ENCODE data around the gene C1orf116. TPM values are rescaled to one million over a fixed set of nuclear protein-coding genes. Genes with fewer than 3 reads are reported as not detected.
"Not testable (repeated sequence)": the region's sequence is repeated elsewhere in the genome, so short reads cannot be mapped to it uniquely, and the experiment has no call there.

Gene C1orf116
- total RNA-seq, 2 donors from 2014 or later = not detected

DNA sequence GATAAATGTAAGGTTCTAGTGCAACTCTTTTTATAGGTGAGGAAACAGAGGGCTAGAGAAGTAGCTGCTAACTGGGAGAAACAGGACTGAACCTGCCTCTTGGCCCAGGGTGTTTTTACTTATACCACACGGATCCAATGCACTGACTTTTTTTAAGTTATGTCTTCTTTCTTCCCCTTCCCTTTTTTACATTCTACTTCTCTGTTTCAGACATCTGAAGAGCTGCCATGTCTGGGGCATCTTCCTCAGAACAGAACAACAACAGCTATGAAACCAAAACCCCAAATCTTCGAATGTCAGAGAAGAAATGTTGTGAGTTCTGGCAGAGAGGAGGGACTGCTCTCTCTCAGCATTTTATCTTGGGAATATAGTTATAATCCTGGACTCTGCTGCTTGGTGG is 21.9 kb upstream of the C1orf116 start:
- no peaks in the 10 kb centered on the region for H3K27me3 Mint-ChIP-seq
- peaks cover 24 to 30% of the 10 kb centered on the region in 2 donors for H3K4me1 Mint-ChIP-seq (ENCODE audit: low read depth in 2 of 2)
- peak overlapping the region; percentile 13 for H3K4me3 Mint-ChIP-seq
- H3K27ac Mint-ChIP-seq = no peak overlapping the region
- no peak for ATAC-seq
- no peaks in the 10 kb centered on the region for H3K9me3 Mint-ChIP-seq
- H3K36me3 Mint-ChIP-seq = peaks cover 5% of the 10 kb centered on the region
- DNase-seq (ENCODE audit: low spot score) = no peak

DNA sequence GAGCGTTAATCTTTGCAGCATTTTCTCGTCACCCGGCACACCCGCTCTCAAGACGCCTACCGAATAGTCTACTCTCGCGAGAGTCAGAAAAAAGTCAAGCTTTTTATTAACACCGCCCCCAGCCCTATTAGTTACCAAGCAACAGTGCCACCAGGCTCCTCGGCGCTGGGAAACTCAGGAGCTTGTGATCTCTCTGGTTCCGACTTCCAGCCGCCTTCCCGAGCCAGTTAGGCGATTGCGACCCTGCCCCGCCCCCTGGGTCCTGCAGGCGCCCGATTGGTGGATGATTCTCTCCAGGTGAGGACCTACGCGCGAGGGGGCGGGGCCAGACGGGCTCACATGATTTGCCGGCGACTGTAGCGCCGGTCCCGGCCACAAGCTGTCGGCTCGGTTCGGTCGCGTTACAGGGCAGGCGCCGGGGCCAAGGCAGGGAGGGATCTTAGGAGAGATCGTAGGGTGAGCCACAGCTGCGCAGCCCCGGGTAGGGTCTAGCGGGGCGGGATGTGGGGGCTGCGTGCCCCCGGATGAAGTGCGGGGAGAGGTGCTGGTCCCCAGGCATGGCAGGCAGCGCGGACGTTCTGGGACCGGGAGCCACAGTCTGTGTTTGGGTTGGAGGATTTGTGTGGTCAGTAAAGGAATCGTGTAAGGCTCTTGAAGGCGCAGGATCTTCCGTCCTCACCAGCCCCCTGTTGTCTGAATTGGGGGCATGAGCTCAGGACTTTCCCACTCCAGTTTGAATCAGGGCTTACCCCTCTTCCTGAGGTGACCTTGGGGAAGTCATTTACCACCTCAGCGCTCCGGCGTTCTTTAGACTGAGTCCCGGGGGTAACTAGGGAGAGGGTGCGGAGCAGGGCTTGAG is 20.6 kb upstream of the C1orf116 start, which contains the start of gene PFKFB2:
Gene PFKFB2 (plus strand): TSS at position 365 of the 859 bp plus-strand sequence. CDS start 1,443 bp downstream, outside the sequence.
- Mint-ChIP-seq H3K4me3 (peak within 1 kb of the TSS; percentile 100), H3K9me3 (no peaks in the 10 kb centered on the region), H3K4me1 (ENCODE audit: low read depth in 2 of 2) (peaks cover 29 to 33% of the 10 kb centered on the region in 2 donors), H3K27me3 (no peaks in the 10 kb centered on the region), H3K36me3 (peaks cover 5% of the 10 kb centered on the region), H3K27ac (peak within 1 kb of the TSS; percentile 68 to 92)
- DNase-seq (ENCODE audit: low spot score) = peak; percentile 94
- ATAC-seq = peak; percentile 90 to 93

DNA sequence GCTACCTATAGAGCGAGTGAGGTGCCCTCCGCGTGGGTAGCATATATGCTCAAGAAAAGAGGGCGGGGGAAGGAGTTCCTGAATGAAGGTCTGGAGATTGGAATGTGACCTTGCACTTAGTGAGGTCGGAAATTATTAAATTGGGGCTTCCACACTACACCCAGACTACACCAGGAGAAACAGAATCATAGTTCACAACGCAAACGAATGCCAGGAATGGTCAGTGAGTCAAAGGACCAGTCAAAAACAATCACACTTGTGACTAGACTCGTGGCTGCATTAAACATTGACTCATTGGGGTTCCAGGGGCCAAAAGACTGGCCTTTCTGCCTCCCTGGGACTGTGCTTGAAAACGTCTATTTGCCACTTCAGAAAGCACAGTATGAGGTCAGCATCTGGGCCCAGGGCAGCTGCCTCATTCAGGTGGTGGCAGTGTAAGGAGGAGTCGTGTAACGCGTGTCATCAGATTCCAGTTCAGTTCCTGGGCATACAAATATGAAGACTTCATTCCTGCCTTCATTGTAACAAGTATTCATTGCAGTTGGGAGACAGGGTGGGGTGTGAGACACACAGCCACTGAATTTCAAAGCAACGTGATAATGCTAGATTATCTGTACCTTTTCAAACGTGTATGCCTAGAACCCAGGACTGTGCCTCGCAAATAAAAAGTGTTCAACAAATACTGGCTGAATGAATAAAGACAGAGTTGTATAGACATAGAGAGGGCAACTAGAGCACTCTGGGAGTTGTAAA is 18.8 kb upstream of the C1orf116 start, which contains the start of gene YOD1:
Gene YOD1 (minus strand): TSS at position 18 of the 753 bp plus-strand sequence. CDS start 178 bp downstream, outside the sequence.
- Mint-ChIP-seq H3K4me1 (ENCODE audit: low read depth in 2 of 2) (peaks cover 32 to 33% of the 10 kb centered on the region in 2 donors), H3K36me3 (peaks cover 10% of the 10 kb centered on the region), H3K9me3 (no peaks in the 10 kb centered on the region)

GRCh38 chr1:207050480-207051190 is 18.1 kb upstream of the C1orf116 start:
- Mint-ChIP-seq H3K27me3 (no peaks in the 10 kb centered on the region), H3K9me3 (no peaks in the 10 kb centered on the region), H3K36me3 (peaks cover 14% of the 10 kb centered on the region), H3K4me1 (ENCODE audit: low read depth in 2 of 2) (peaks cover 32 to 36% of the 10 kb centered on the region in 2 donors), H3K27ac (peak overlapping the region; percentile 91 to 99), H3K4me3 (peak overlapping the region; percentile 100)
- DNase-seq (ENCODE audit: low spot score) = peak; percentile 91
- ATAC-seq = peak; percentile 75 to 82

More for the DNA sequence above, 18.8 kb upstream of the C1orf116 start, which contains the start of gene YOD1:
- peak within 1 kb of the TSS; percentile 100 for H3K4me3 Mint-ChIP-seq
- H3K27me3 Mint-ChIP-seq = no peaks in the 10 kb centered on the region
- DNase-seq (ENCODE audit: low spot score) (no peak), ATAC-seq (no peak)
- peak within 1 kb of the TSS; percentile 91 to 99 for H3K27ac Mint-ChIP-seq

DNA sequence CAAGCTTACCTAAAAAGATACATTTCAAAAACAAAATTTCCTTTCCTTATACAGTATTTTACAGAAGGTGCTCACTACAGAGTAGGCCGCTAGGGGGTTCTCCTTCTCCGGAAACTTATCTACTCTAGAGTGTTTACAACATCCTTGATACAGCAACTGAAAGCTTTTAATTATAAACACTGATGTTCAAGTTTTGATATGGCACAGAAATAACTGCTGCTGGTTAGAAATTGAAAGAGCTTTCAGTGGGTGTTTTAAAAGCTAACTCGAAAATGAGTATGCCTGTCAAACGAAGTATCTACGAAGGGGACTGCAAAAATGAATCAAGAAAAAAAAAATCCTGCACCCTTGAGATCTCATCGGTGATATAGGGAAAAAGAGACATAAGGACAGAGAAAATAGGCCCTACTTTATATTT is 17.4 kb upstream of the C1orf116 start:
- peak in 1 of 2 donors; percentile 56 for ATAC-seq
- Mint-ChIP-seq H3K4me1 (ENCODE audit: low read depth in 2 of 2) (peaks cover 32 to 39% of the 10 kb centered on the region in 2 donors), H3K4me3 (peak overlapping the region; percentile 100), H3K27me3 (no peaks in the 10 kb centered on the region), H3K36me3 (peaks cover 15% of the 10 kb centered on the region), H3K9me3 (no peaks in the 10 kb centered on the region), H3K27ac (peak overlapping the region; percentile 91 to 99)
- no peak for DNase-seq (ENCODE audit: low spot score)

GRCh38 chr1:207049514-207049913 is 17.0 kb upstream of the C1orf116 start:
- DNase-seq (ENCODE audit: low spot score) (no peak), ATAC-seq (no peak)
- Mint-ChIP-seq H3K4me1 (ENCODE audit: low read depth in 2 of 2) (peaks cover 34 to 39% of the 10 kb centered on the region in 2 donors), H3K36me3 (peaks cover 15% of the 10 kb centered on the region), H3K27me3 (no peaks in the 10 kb centered on the region), H3K27ac (peak overlapping the region; percentile 91 to 99), H3K9me3 (no peaks in the 10 kb centered on the region), H3K4me3 (peak overlapping the region; percentile 100)

- H3K4me1 Mint-ChIP-seq (ENCODE audit: low read depth in 2 of 2) = peaks cover 34 to 39% of the 10 kb centered on the region in 2 donors
- no peaks in the 10 kb centered on the region for H3K9me3 Mint-ChIP-seq
- H3K4me3 Mint-ChIP-seq = no peak overlapping the region
- ATAC-seq (no peak), DNase-seq (ENCODE audit: low spot score) (no peak)
- no peak overlapping the region for H3K27ac Mint-ChIP-seq
- H3K36me3 Mint-ChIP-seq = peaks cover 15% of the 10 kb centered on the region
- no peaks in the 10 kb centered on the region for H3K27me3 Mint-ChIP-seq
Measured at GRCh38 chr1:207049054-207049453, 16.5 kb upstream of the C1orf116 start.

DNA sequence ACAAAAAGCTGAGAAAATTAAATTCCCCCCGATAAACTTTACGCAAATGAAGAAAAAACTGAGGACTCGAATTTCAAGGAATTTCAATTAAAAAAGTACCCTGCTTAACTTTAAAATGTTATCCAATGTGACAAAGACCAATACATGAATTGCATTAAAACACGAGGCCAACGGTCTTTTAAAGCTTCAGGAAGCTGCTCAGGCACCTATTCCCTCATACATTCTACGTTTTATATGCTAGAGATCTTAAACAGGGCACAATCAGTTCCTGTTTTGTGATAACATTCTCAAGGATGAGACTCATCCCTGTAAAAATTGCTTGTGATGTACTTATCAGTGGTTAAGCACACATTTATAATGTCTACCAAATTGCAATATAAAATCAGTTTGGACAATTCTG is 15.5 kb upstream of the C1orf116 start:
- Mint-ChIP-seq H3K27ac (no peak overlapping the region), H3K36me3 (peaks cover 15% of the 10 kb centered on the region), H3K27me3 (no peaks in the 10 kb centered on the region), H3K4me3 (no peak overlapping the region), H3K4me1 (ENCODE audit: low read depth in 2 of 2) (peaks cover 31 to 35% of the 10 kb centered on the region in 2 donors), H3K9me3 (no peaks in the 10 kb centered on the region)
- ATAC-seq (no peak), DNase-seq (ENCODE audit: low spot score) (no peak)

DNA sequence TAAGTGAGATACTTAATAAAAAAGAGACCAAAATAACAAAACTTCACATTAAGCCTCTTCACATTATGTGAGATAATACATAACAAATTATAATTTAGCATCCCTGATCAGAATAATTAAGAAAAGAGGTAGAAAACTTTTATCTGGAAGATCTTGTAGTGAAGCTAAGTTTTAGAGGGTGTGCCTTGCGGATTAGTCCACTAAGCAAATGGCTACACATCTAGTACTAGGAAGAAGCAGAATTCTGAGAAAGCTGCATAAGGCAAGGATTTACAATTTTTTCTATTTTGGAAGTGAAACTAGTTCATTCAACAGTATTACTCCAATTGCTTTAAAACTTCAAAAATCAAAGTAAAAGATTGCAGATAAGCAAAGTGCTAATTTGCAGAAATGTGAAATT is 14.9 kb upstream of the C1orf116 start:
- DNase-seq (ENCODE audit: low spot score) (no peak), ATAC-seq (no peak)
- no peaks in the 10 kb centered on the region for H3K27me3 Mint-ChIP-seq
- peaks cover 28 to 30% of the 10 kb centered on the region in 2 donors for H3K4me1 Mint-ChIP-seq (ENCODE audit: low read depth in 2 of 2)
- no peaks in the 10 kb centered on the region for H3K9me3 Mint-ChIP-seq
- no peak overlapping the region for H3K27ac Mint-ChIP-seq
- H3K36me3 Mint-ChIP-seq = peaks cover 15% of the 10 kb centered on the region
- no peak overlapping the region for H3K4me3 Mint-ChIP-seq

DNA sequence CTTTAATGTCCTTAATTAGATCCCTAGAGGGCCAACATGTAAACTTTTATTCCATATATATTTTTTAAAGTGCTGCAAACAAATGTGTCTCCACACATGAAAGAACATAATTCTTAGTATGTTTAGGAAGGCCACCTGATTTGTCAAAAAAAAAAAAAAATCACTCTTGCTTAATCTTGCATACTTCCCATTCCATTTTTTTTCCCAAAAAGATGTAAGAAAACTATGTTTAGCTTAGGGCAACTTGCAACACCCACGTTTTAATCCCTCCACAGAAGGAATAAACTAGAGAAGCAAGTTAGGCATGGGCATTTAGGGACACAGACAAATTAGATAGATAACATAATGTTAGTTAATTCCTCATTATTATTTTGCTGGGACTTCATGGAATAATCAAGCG is 12.9 kb upstream of the C1orf116 start:
- Mint-ChIP-seq H3K4me3 (no peak overlapping the region), H3K4me1 (ENCODE audit: low read depth in 2 of 2) (peaks cover 17 to 18% of the 10 kb centered on the region in 2 donors)

GRCh38 chr1:207041397-207041796 is 8.8 kb upstream of the C1orf116 start:
- not testable (repeated sequence) for H3K4me3 Mint-ChIP-seq; H3K36me3 Mint-ChIP-seq; H3K27ac Mint-ChIP-seq; DNase-seq (ENCODE audit: low spot score); H3K4me1 Mint-ChIP-seq (ENCODE audit: low read depth in 2 of 2); ATAC-seq; H3K27me3 Mint-ChIP-seq; H3K9me3 Mint-ChIP-seq

More for the DNA sequence above, 12.9 kb upstream of the C1orf116 start:
- no peaks in the 10 kb centered on the region for H3K27me3 Mint-ChIP-seq
- ATAC-seq = no peak
- no peaks in the 10 kb centered on the region for H3K9me3 Mint-ChIP-seq
- no peak overlapping the region for H3K27ac Mint-ChIP-seq
- no peak for DNase-seq (ENCODE audit: low spot score)
- H3K36me3 Mint-ChIP-seq = peaks cover 15% of the 10 kb centered on the region

DNA sequence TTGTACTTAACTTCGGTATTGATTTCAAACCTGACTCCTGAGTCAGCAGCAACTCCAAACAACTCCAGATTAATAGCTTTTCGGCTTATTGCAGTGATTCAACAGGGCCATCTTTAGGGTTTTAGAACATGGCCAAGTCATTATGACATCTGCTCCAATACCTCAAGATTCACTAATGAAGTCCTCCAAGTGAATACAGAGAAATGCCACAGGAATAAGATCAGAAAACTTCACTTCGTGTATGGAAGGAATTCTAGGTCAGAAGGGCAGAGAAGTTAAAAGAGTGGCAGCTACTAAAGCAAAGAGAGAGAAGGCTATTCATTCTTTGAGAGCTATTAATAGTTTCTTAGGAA is 7.6 kb upstream of the C1orf116 start:
- Mint-ChIP-seq H3K36me3 (no peaks in the 10 kb centered on the region), H3K27me3 (peaks cover 0 to 3% of the 10 kb centered on the region in 2 donors), H3K4me3 (no peak overlapping the region), H3K27ac (no peak overlapping the region), H3K4me1 (ENCODE audit: low read depth in 2 of 2) (peaks cover 0 to 6% of the 10 kb centered on the region in 2 donors), H3K9me3 (no peaks in the 10 kb centered on the region)
- ATAC-seq (no peak), DNase-seq (ENCODE audit: low spot score) (no peak)
